Measurements from ENCODE around the gene LEMD2.

LEMD2 gene

GRCh38 chr6:33732817-33733708 lies 55.9 kb downstream of the LEMD2 start:
- peak; percentile 75 for DNase-seq

DNA sequence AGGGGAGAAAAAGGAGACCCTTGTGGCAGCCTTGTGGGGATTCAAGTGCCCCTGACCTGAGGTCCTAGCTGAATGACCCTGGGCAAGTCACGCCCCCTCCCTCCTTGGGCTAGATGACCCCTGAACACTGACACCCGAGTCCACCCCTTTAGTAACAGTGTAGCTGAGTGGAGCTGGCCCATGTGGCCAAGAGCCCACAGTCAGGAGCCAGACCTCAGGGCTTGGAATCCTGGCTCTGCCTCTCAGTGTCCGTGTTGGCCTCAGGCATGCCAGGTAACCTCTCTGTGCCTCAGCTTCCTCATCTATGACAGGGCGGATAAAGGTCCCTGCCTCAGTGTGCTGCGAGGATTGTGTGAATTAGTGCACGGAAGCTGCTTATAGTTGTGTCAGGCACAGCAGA lies 56.5 kb downstream of the LEMD2 start:
- no peak for DNase-seq

DNA sequence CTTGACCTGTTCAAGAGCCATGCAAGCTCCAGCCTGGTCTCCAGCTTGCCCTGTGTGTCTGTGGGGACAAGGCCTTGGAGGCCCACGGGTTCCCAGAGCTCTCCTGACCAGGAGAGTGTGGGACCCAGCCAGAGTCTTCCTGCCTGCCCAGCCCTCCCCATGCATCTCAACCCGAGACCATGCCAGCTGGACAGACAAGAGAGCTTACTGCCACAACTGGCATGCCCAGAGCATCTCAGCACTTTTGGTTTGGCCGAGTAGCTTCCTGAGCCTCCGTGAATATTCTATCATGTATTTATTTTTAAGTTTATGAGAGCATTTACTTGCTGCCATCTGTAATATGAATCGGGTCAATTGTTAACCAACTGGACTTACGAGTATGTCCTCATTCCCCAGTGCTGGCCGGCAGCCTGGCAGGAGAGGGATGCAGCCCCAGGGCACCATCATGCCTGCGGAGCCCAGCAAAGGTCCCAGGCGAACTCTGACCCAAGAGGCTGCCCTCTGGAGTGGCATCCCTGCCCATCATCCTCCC lies 57.1 kb downstream of the LEMD2 start:
- no peak for DNase-seq

DNA sequence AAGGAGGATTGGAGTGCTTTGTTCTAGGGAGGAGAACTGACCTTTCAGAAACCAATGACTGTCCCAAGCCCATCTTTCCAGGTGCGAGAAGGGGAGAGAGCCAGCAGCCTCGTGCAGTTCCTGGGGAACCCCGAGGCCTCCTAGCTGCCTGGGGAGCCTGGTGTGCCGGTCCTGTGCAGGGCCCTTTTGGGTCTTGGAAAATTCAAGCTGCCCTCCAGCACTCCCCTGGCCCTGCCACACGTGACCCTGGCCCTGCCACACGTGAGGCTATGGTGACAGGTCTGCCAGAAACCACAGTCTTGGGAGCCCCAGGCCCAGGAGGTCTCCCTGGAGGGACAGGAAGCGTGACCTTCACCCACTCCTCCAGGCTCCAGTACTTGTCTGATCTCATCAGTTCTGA lies 57.9 kb downstream of the LEMD2 start:
- no peak for DNase-seq

DNA sequence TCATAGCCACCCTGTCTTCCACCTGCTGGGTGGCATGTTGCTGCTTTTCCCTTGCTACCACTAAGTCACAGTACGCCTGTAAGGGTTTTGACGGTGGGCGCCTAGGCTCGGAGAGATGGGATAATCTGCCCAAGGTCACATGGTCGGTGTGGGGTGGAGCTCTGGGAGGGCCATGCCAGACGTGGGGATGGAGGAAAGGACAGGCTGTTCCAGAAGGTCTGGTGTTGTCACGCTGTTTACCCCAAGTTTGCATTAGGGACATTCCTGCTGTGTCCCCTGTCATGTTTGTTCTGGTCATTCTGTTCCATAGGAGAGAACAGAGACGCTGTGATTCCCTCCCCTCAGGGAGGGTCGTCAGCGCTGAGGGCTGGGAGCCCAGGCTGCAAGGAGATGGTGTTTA lies 58.3 kb downstream of the LEMD2 start:
- no peak for DNase-seq

- no peak for DNase-seq
Measured at GRCh38 chr6:33729059-33729458, 59.9 kb downstream of the LEMD2 start.

GRCh38 chr6:33728438-33728837 lies 60.5 kb downstream of the LEMD2 start:
- DNase-seq: no peak

DNA sequence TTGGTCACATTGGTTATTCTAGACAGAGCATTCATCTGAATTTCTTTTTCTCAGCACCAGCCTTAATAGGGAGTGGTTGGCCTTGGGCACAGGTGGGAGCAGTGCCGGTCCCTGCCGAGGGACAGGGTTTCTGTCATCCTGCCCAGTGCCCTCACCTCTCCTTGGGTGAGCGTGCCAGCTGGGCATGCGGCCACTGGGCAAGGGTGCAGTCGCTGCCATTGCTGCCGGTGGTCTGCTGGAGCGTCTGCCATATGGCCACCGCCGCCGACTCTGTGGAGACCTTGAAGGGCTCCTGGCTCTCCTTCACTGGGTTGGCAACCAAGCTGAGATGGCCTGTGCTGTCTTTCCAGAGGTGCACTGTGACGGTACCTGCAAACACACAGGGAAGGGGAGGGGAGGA lies 61.0 kb downstream of the LEMD2 start:
- no peak for DNase-seq

- DNase-seq: no peak
Measured at GRCh38 chr6:33727126-33727525, 61.8 kb downstream of the LEMD2 start.

DNA sequence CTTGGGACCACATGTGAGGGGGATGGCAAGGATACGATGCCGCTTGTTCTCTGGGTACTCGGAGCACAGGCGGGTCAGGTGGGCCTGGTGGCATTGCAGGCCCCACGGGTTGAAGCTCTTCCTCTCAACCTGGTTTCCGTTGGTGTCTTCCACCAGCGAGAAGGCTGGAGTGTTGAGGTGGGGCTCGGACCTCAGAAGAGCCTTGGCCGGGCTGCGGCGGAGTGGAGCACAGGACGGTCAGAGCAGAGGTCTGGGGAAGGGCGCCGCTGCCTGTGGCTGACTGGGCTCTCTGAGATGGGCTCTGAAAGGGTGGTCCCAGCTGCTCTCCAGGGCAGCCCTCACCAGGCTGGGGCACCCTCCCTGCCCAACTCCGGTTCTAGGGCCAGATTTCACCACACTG lies 62.2 kb downstream of the LEMD2 start:
- no peak for DNase-seq

GRCh38 chr6:33725891-33726673 lies 62.8 kb downstream of the LEMD2 start:
- no peak for DNase-seq

DNA sequence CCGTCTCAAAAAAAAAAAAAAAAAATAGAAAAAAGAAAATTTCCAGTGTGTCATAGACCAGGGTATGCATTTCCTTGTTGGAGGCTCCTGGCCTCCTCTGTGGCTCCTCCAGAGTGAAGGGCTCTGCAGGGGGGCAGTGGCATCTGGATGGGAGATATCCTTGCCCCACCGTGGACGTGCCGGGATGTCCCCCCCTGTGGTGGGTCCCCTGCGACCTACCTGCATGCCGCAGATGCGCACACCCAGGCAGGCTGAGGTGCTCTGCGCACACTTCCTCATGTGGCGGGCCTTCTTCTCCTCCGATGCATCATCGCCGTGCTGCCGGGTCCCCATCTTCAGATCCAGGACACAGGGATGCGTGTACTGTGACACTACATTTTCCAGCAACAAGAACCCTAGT lies 63.7 kb downstream of the LEMD2 start:
- no peak for DNase-seq

DNA sequence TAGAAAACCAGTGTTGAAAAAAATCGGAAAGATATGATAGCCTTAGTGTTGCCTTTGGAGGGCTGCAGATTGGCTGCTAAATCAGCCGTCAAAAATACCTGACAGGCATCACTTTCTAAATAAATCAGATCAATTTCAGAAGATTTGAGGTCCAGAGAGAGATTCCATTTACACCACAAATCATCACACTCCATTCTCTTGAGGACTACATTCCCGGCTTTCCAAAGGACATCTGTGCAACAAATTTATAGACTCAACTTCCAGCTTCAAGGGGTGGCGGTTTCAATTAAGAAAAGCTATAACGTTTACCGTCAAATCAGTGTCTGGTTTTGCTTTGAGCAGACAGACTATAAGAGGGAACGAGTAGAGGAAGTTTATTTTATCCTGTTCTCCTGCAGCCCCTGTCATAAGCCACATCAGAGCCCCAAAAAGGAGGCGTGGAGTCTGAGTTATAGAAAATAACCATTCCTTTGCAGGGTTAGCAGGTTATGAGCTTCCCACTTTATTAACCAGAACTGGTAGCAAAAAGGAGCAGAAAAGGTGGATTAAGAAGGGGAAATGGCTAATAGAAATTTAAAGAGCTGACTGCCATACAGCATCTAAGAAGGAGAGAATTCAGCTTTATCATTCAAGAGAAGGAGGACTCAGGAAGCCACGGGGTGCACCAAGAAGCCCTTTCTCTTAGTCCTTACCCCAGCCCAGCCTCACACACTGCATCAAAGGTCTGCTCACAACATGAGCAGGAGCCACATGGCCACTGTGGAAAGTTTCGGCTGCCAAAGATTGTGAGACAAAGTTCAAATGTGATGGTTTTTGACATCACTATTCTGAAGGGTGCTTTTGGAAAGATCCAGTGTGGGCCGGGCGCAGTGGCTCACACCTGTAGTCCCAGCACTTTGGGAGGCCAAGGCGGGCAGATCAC lies 64.6 kb downstream of the LEMD2 start:
- DNase-seq: no peak

DNA sequence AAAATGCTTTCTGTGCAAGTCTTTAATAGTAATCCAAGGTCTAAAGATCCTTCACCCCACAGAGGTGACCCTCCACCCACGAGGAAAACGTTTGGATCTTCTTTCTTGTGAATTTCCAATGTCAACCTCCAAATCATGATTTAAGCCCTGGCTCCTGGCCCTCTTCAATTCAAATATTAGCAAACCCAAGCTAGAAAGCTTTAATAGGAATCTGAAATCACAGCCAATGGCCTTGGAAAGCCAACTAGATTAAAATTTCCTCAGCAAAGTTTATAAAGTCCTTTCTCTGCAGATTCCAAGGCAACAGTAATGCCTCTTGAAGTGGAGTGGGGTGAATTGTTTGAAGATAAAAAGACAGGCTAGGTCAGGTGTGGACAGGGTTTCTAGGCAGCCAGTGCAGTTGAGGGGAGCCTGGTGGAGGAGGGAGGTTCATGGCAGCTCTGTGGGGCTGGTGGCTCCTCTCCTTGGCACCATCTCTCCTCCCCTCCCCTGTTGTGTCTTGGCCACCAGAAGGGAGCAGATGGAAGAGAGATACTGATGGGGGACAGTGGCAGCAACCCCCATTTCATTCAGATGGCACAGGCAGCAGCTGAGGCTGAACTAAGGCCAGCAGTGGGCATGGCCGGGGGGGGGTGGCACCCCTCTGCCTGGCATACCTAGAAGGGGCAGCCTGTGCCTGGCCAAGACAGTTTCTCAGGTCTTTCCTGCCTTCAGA lies 65.4 kb downstream of the LEMD2 start:
- no peak for DNase-seq

- DNase-seq: no peak
Measured at GRCh38 chr6:33722103-33722623, 66.8 kb downstream of the LEMD2 start.

DNA sequence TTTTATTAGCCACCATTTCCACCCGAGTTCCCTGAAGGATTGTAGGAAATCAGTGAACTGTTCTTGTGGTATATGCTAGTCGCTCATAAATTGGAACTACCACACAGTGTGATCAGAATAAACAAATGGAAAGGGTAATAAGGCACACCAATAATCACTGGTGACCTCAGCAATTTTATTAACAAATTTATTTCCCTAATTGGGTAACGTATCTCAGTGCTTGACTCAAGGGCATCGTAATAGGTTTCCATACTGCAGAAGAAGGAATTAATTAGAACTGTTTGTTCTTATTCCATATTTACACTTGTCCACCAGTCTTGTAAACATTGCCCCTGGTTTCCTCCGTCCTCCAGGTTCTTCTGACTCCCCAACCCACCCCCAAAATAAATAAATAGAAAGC lies 67.4 kb downstream of the LEMD2 start:
- no peak for DNase-seq
